T47D (cell line): ENCODE data around the gene CCDC81.
A peak's percentile ranks its signal among the peaks of the same experiment; 100 is the strongest.
"Not testable (repeated sequence)": the region's sequence is repeated elsewhere in the genome, so short reads cannot be mapped to it uniquely, and the experiment has no call there.

Source experiments
- DNase-seq, 2 experiments: peaks; one replicate each; pipeline versions ENCODE4 v3.0.0 to v3.0.0-alpha.2; 2011 to 2012; ENCODE audit warnings: low read depth in 1 of 2, low spot score in 1 of 2
- JUND ChIP-seq: IDR thresholded peaks from 2 replicates; pipeline ENCODE4 v1.6.1; 2012; ENCODE audit warnings: low read depth
- in situ Hi-C: cut with HindIII; loops from 2 replicates; pipeline ENCODE4 v1.10.0; 2016; ENCODE audit warnings: low sequenced_read_pairs, low pct_unique_long_range_greater_than_20kb

CCDC81 gene

DNA sequence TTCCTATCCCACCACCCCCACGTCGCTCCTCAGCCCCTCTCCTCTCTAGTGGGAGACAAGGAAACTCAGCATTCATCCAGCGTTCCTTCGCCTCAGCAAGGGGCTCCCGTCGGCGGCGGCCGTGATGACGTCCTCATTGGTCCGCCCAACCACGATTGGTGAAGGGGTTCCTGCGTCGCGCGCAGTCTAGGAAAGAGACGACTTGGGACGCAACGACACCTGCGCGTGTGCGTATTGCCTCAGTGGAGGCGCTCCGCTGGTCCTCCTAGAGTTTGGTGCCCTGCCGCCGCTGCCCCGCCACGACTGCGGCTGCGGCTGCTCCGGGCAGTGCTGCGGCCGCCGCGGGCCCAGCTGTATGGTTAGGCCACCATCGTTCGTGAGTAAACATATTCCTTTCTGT is 56.6 kb downstream of the CCDC81 start:
- no peak for TF ChIP-seq JUND
- in situ Hi-C loops, result no loop called here
- DNase-seq, result no peak

DNA sequence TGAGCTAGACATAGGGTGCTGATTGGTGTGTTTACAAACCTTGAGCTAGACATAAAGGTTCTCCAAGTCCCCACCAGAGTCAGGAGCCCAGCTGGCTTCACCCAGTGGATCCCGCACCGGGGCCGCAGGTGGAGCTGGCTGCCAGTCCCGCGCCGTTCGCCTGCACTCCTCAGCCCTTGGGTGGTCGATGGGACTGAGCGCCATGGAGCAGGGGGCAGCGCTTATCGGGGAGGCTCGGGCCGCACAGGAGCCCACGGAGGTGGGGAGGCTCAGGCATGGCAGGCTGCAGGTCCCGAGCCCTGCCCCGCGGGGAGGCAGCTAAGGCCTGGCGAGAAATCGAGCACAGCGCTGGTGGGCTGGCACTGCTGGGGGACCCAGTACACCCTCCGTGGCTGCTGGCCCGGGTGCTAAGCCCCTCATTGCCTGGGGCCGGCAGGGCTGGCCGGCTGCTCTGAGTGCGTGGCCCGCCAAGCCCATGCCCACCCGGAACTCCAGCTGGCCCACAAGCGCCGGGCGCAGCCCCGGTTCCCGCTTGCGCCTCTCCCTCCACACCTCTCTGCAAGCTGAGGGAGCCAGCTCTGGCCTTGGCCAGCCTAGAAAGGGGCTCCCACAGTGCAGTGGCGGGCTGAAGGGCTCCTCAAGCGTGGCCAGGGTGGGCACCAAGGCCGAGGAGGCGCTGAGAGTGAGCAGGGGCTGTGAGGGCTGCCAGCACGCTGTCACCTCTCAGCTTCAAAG is 58.8 kb downstream of the CCDC81 start:
- in situ Hi-C loops, DNase-seq: not testable (repeated sequence)

DNA sequence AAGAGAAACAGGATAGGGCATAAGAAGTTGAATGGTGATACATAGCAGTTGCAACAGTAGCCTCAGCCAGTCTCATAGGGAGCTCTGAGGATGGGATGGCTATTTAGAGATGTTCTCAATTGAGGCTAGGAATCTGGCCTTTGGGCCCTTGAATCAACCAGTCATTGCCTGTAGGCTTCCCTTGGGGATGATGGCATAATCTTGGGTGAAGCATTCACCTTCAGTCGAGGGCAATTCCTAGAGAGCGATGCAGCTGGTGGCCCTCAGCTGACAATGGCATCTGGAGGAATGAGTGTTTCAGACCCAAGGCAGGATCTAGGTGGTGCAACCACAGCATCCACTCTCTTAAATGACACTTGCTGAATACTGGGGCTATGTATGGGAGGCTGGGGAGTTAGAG is 61.0 kb downstream of the CCDC81 start:
- TF ChIP-seq JUND, result no peak
- DNase-seq, result no peak
- in situ Hi-C loops, result no loop called here

DNA sequence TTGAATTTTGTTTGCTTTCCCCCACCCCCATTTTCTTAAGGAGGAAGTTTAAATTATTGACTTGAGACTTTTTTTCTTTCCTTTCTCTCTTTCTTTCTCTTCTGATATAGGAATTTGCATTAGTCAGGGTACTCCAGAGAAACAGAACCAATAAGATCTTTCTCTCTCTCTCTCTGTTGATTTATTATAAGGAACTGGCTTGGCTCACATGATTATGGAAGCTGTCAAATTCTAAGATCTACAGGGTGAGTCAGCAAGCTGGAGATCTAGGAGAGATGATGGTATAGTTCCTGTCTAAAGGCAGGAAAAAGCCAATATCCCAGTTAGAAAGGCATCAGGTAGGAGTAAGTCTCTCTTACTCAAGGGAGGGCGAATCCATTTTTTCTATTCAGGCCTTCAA is 64.0 kb downstream of the CCDC81 start:
- no peak for TF ChIP-seq JUND
- in situ Hi-C loops, result no loop called here
- no peak for DNase-seq

DNA sequence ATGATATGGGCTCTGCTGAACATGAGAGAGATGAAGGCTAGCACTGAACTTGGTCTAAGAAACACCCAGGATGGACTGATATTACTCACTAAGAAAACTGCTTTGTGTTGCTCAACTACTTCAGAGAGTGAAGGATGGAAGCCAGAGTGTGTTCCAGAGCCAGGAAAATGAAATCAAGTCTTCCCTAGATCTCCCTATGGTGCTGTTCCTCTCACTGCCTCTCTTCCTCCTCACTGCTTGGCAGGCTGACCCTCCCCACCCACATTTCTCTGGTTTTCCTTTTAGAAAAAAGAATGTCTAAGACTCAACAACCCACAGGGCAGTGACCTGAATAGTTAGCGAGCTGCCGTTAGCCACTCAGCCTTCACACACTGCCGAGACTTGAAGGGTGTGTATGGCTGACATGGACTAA is 65.6 kb downstream of the CCDC81 start:
- in situ Hi-C loops, result no loop called here
- no peak for DNase-seq
- no peak for TF ChIP-seq JUND

DNA sequence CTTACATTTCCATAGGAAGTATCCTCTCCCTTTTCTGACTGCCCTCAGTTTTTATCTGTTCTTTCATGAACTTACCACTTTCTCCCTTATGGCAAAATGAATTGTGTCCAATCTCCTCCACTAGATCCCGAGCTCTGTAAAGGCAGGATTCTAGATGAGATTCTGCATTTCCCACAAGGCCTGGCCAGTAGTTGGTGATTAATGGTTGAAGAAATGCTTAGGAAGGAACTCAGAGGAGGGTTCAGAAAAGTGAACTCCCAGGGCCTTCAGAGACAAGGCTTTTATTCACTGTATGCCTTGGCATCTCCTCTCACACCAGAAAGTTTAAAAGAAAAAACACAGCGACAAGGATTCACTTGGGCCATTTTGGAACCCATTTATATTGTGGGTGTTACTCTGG is 66.2 kb downstream of the CCDC81 start:
- no peak for DNase-seq
- in situ Hi-C loops, result no loop called here
- TF ChIP-seq JUND, result no peak

DNA sequence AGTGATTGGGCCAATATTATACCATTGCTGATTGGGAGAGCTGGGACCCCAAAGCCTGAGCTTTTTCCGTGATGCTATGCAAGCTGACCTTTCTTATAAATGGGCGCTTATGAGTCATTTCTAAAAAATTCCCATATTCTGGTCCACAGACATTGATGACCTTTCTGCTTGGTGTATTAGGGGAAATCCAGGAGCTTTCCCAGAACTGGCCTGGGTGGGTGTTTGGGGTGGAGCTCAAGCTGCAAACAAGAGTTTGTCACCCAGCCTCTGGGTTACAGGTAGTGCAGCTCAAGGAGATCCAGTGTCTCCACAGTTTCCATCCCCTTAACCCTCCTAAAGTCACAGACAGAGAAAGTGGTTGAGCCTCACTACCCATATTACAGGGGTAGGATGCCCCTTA is 67.7 kb downstream of the CCDC81 start:
- no peak for DNase-seq
- in situ Hi-C loops, result no loop called here
- TF ChIP-seq JUND, result no peak

DNA sequence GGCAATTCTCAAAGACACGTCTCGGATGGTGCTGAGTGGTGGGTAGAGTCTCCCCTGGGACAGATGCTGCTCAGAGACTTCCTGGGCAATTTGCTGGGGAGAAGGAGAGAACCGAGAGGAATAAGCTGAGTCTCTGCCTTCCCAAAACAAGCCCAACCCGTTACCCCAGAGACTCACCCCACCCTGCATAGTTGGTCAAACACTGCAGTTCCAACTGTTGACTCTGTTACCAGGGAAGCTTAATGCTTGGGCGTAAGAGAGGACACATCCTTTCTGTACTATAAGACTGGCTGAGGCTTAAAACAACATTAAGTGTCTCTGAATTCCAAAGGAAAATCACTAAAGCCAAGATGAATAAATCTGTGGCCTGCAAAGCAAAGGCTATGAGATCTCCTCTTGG is 68.1 kb downstream of the CCDC81 start:
- TF ChIP-seq JUND, result no peak
- in situ Hi-C loops, result no loop called here

DNA sequence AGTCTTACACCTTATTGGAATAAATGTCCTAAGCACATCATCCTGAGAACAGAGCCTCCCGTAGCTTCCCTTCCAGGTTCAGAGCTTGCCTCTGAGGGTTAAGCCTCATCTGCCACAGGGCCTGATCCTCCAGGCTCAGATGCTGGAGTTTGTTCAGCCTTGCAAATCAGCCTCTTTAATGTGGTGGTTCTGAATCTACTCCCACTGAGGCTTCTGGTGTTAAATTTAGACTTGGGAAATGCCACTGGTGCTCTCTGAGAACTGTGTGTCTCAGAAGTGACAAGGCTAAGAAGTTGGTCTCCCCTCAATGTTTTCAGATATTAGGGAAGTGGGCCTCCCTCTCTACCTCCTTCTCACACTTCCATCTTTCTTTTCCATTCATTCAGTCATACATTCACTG is 68.7 kb downstream of the CCDC81 start:
- in situ Hi-C loops, result no loop called here
- TF ChIP-seq JUND, result no peak
- no peak for DNase-seq

More for the DNA sequence above, 68.1 kb downstream of the CCDC81 start:
- DNase-seq, result peak in 1 of 2 experiments; percentile 51

DNA sequence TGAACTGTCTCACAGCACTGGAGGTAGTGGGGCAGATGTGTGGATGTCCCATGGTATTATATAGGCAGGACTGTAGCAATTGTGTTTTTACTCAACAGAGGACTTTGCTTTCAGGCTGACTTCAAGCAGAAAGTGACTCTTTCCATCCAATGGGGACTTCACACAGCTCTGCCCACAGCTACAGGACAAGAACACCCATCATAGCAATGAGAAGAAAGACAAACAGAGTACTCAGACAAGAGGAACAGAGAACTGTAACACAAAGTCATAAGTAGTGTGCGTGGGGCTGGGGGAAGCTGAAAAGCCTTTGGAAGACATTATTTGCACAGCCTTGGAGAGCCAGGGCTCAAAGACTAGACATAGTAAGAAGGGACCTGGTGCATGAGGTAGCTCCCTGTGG is 70.3 kb downstream of the CCDC81 start:
- no peak for TF ChIP-seq JUND
- in situ Hi-C loops, result no loop called here
- no peak for DNase-seq

DNA sequence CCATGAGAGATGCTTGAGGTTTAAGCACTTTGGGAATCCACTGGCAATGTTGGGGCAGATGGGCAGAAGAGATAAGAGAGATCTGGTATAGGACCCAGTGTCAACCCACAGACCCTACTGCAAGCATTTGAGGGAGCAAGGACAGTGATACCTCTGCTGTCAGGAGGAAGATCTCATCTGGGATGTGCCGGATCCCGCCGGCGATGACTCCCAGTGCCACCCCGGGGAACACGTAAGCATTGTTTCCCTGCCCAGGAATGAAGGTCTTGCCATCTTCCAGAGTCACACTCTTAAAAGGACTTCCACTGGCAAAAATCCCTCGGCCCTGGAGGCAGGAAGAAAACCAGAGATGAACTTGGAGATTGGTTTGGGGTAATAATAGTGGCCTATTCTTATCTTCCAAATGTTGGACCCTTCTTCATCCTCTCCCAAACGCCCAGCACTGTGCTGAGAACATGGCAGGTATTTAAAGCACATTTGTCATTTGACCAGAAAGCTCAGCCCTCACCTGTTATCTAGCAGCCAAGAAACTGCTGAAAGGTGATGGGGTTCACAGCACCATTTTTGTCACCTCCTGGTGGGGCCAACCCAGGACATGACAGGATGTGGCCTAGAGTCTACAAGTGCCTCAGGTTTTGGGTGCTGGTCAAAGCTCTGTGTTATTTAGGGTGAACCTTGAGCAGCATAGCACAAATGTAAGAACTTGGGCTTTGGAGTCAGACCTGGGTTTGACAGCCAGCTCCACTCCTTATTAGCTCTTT is 71.7 kb downstream of the CCDC81 start:
- DNase-seq, result no peak
- in situ Hi-C loops, result no loop called here
- TF ChIP-seq JUND, result no peak

DNA sequence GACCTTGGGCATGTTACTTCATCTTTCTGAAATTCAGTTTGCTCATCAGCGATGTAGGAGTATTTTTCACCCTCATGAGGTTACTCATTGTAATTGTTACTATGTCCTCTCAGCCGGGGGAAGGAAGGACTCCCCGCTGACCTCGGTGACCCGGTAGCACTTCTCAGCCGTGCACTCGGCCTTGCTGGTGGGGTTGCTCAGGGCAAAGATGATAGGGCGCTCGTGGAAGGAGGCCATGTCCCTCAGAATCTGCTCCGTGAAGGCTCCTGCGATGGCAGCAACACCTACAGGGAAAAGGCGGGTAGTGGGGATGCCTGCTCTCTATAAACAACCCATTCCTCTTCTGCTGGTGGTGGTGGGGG is 72.2 kb downstream of the CCDC81 start:
- TF ChIP-seq JUND, result no peak
- no peak for DNase-seq
- in situ Hi-C loops, result no loop called here

DNA sequence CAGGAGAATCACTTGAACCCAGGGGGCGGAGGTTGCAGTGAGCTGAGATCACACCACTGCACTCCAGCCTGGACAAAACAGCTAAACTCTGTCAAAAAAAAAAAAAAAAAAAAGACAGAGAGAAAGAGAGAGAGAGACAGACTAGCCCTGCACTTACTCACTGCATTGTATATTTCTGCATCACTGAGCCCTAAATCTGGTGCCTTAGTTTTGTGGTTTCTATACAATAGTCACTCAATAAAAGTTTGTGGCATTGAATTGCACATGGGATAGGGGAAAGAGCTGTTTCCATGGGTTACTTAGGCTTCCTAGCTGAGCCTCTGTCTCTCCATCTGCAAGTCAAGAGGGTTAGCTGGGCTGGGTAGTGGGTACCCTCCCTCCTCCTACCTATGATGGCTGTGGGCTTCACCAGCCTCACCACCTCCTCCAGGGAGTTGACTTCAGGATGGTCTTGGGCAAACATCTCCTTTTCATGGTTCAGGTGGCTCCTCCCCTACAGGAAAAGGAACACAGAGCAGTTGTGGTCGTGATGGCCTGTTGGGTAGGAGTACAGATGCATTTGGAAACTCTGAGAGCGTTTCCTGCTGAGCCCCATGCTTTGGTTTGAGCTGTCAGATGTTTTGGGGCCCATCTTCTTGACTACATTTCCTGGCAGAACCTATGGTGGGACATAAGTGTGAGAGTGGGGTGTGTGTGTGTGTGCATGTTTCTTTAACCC is 73.2 kb downstream of the CCDC81 start:
- in situ Hi-C loops, result no loop called here
- TF ChIP-seq JUND, result no peak
- DNase-seq, result no peak
